Fibroblast of pulmonary artery (primary cell): ENCODE measurements around the gene SLC25A13.

Experiments
- DNase-seq: peaks from one replicate; pipeline ENCODE4 v3.0.0-alpha.2; 2010; ENCODE audit warnings: low read depth
- H3K4me3 ChIP-seq: replicated peaks from 2 replicates; pipeline ENCODE4 v1.5.1; 2011; ENCODE audit warnings: low read depth, mild to moderate bottlenecking, control low read depth, low read length, moderate library complexity
- CTCF ChIP-seq: IDR thresholded peaks from 2 replicates; pipeline ENCODE4 v1.5.1; 2011; ENCODE audit warnings: mild to moderate bottlenecking, control low read depth, low read length, inconsistent platforms; ENCODE audit errors: missing control alignments

SLC25A13 gene

GRCh38 chr7:96284835-96285234 lies 37.1 kb downstream of the SLC25A13 start:
- DNase-seq, result no peak
- H3K4me3 ChIP-seq, result no peak overlapping the region
- TF ChIP-seq CTCF, result no peak

GRCh38 chr7:96284240-96284639 lies 37.7 kb downstream of the SLC25A13 start:
- H3K4me3 ChIP-seq, result no peak overlapping the region

GRCh38 chr7:96282835-96283234 lies 39.1 kb downstream of the SLC25A13 start:
- no peak for TF ChIP-seq CTCF
- H3K4me3 ChIP-seq, result no peak overlapping the region
- DNase-seq, result no peak

More at GRCh38 chr7:96284240-96284639, 37.7 kb downstream of the SLC25A13 start:
- no peak for TF ChIP-seq CTCF
- no peak for DNase-seq

- TF ChIP-seq CTCF, result no peak
- no peak overlapping the region for H3K4me3 ChIP-seq
- DNase-seq, result no peak
These were observed 44.0 kb downstream of the SLC25A13 start for GRCh38 chr7:96277921-96278320.

GRCh38 chr7:96276019-96276418 lies 45.9 kb downstream of the SLC25A13 start:
- TF ChIP-seq CTCF, result no peak
- DNase-seq, result no peak
- no peak overlapping the region for H3K4me3 ChIP-seq

DNA sequence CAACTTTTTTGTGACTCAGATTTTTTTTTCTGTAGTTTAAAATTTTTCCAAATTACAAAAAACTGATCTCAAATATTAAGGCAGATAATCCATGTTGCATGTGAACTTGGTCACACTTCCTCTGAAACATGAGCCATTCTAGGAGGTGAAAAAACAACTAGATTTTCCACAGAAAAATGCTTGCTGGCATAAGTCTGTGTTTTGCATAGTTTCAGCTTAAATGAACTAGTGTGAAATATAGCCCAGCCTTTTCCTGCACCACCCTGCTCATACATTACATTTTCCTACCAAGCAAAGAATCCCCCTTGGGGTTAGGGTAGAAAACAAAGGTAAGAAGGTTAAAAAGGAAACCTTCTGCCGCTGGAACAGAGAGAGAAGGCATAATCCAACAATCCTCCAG lies 48.2 kb downstream of the SLC25A13 start:
- TF ChIP-seq CTCF, result no peak
- DNase-seq, result no peak
- H3K4me3 ChIP-seq, result no peak overlapping the region

GRCh38 chr7:96269246-96269994 lies 52.5 kb downstream of the SLC25A13 start:
- DNase-seq, result no peak
- TF ChIP-seq CTCF, result no peak
- H3K4me3 ChIP-seq, result no peak overlapping the region
